ENCODE measurements around the gene PPARG.
"Not testable (repeated sequence)": the region's sequence is repeated elsewhere in the genome, so short reads cannot be mapped to it uniquely, and the experiment has no call there.

Gene PPARG

DNA sequence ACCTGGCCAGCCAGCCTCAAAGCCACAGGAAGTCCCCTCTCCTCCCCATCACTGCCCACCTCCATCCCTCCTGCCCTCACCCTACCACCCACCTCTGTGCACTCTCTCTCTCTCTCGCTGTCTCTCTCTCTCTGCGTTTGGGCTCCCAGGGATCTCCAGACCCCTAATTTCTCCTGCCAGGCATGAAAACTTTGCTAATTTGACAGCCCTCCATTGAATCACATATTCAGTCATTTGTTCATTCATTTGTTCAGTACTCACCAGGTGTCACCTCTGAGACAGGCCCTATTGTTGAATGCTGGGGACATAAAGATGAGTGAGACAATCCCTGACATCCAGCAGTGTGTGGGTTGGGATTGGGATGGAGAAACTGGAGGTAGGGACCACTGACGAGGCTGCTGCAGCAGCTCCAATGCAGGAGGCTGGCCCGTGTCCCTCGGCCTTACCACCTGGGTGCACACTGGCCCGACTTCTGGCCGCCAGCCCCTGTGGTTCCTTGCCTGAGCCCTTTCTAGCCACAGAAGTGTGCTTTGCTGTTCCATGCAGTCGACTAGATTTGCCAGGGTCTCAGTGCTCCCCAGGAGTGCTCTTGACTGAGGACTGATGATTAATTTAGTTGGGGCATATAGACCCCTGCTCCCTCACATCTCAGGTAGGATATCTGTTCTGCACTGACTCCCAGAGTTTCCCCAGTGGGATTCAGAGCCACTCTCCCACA lies 156.8 kb downstream of the PPARG start:
- DNase-seq, result no peak

DNA sequence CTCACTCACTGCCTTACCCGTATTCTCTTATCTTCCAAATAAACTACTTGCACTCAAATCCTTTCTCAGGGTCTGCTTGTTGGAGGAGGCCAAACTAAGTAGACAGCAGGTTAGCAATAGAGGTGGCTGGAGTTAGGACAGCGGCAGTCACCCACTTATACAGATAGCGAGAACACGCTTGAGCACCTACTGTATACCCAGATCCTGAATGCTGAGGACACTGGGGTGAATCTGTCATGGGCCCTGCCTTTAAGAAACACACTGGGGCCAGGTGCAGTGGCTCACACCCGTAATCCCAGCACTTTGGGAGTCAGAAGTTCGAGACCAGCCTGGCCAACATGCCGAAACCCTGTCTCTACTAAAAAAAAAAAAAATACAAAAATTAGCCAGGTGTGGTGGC lies 157.4 kb downstream of the PPARG start:
- DNase-seq, result no peak

DNA sequence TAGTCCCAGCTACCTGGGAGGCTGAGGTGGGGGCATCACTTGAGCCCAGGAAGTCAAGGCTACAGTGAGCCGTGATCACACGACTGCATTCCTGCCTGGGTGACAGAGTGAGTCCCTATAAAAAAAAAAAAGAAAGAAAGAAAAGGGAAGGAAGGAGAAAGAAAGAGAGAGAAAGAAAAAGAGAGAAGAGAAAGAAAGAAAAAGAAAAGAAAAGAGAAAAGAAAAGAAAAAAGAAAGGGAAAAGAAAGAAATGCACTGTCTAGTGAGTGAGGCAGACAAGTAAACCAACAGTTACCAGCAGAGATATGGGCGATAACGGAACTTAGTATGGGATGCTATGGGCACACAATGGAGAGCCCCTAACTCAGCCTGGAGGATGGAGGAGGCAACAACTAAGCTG lies 158.2 kb downstream of the PPARG start:
- no peak for DNase-seq

DNA sequence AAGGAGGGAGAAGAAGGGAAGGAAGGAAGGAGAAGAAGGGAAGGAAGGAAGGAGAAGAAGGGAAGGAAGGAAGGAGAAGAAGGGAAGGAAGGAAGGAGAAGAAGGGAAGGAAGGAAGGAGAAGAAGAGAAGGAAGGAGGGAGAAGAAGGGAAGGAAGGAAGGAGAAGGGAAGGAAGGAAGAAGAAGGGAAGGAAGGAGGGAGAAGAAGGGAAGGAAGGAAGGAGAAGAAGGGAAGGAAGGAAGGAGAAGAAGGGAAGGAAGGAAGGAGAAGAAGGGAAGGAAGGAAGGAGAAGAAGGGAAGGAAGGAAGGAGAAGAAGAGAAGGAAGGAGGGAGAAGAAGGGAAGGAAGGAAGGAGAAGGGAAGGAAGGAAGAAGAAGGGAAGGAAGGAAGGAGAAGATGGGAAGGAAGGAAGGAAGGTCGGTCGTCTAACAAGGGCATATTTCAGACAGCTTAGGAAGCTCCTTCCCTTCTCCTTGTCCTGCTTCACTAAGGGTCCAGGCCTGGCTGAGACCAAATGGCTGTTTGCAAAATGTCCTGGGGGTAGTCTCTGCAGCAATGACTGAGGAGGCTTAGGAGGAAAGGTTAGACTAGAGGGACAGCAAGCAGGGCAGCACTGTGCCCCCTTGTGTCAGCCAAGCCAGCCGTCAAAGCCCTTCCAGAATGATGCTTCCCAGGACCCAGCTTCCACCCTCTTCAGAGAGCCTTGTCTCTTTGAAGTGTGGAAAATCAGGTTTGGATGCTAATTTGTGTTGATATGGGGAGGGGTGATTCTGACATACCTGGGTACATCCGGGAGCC lies 159.7 kb downstream of the PPARG start:
- DNase-seq, result not testable (repeated sequence)

DNA sequence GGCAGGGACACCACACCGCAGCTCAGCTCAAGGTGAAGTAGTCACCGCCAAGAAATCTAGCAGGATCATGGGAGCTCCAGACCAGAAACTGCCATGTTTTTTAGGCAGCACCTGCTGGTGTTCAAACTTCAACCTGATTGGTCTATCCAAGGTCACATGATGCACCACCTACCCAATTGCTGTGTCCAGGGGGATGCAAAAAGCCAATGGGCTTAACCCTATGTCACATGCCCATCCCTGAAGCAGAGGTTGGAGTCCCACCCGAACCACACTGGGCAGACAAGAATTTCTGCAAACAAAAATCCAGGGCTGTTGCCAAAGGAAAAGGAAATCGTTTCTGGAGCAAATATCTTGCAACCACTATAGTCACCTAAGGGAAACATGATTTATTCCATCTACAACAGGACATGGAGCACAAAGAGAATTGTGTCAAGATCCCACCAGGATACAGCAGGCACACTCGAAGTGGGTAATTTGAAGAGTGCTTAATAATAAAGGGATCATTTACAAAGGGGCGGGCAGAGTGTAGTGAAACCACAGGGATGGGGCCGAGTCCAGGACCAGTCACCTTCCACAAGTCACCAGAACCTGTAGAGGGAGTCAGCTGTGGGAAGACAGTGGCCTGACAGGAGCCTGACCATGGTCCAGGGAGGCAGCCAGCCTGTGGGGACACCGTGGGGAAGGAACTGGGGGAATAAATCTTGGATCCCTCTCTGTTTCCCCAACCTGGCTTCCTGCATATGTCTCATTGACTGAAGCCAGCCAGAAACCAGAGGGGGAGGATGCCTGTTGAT lies 161.2 kb downstream of the PPARG start:
- no peak for DNase-seq

DNA sequence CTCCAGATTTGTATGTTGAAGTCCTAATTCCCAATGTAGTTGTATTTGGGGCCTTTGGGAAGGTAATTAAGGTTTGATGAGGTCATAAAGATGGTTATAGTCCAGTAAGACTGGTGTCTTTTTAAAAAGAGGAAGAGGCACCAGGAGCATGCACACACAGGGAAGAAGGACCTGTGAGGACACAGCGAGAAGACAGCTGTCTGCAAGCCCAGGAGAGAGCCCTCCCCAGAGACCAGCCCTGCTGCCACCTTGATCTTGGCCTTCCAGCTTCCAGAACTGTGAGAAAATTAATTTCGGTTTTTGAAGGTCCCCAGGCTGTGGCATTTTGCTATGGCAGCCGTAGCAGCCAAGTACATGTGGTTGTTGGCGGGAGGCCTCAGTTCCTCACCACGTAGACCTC lies 162.6 kb downstream of the PPARG start:
- no peak for DNase-seq

DNA sequence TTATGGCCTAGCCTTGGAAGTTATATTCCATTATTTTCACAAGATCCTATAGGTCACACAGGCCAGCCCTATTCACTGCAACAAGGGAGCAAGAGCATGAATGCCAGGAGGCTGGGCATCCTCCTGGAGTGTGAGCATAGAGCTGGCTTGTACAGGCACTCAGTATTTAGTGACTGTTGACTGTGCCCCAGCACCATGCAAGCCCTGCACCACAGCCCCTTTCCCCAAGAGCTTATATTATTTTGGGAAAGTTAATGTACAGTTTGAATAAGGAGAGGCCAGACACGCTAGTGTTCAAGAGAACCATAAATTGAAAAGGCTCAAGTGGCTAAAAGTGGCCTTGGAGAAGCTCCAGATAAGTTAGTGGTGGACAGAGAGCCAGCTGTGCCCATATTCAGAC lies 163.1 kb downstream of the PPARG start:
- DNase-seq, result no peak

DNA sequence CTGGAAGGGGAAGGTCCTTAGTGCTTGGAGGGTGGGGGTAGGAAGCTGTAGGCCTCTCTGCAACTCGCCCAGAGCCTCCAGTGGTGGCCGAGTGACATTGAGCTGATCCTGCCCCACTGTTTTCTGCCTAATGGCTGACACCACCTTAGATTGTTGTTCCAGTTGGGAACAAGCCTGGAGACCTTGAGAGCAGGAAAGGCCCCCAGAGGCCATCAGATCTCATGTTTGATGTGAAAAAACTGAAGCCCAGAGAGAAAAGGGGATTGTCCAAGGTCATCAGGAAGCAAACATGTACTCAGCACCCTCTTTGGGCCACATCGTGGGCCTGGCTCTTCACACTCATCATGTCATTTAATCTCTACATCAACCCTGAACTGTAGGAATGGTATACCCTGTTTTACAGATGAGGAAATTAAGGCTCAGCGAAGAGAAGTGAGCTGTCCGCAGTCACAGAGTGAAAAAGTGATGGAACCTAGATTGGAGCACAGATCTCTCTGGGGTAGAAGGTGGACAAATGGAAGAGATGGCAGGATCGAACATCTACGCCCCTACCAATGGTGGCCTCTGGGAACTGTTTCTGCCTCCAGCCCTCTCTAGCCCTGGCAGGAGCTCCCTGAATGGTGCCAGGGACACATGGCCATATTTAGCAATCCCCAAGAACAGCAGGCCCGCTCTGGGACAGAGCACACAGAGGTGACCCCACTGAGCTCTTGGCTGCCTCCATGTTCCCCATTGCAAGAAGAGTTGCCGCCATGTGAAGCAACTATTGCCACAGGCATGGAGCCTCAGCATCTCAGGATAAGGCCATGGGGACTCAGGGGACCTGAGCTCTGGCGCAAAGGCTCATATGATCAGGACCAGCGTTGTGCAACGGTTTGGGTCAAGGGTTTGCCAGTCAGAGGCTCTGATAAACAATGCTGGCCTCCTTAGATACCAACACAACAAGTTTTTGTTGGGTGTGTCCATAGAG lies 163.8 kb downstream of the PPARG start:
- DNase-seq, result no peak

DNA sequence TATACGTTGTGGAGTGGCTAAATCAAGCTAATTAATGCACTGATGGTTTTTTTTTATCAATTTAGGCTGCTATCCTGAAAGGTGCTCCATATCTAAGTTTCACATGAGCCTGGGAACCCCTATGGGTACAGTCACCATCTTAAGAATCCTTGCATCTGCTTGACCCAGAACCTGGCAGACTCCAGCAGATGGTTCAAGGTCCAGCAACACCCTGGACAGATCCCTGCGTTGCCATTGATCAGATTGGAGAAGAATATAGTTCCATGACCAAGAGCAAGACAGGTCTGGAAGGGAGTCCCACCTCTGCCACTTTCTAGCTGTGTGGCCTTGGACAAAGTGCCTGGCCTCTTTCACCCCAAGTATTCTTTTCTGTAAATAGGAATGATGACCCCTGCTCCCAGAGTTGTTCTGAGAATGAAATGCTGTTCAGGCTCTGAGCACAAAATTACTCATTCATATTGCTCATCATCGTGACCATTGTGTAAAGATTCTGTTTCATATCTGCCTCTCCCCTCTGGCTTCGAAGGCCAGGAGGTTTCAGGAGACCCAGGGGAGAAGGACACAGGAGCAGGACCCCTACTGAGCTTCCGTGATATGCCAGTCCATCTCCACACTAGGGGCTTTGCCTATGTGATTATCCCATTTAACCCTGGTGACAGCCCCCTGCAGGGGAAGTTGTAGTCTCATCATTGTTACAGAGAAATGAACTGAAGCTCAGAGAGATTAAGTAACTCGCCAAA lies 165.4 kb downstream of the PPARG start:
- no peak for DNase-seq

DNA sequence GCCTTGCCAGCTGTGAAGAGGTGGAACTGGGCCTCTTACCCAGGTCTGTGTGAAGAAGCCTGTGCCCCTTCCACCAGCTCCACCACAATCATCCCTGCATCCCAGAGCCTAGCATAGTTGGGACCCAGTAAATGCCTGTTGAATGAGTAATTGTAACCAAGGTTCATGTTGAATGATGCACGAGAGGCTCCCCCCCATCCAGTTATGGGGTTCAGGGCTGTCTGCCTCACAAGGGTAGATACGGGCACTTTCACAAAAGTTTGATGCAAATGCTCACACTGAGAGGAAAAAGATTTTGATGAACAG lies 165.9 kb downstream of the PPARG start:
- DNase-seq, result no peak

DNA sequence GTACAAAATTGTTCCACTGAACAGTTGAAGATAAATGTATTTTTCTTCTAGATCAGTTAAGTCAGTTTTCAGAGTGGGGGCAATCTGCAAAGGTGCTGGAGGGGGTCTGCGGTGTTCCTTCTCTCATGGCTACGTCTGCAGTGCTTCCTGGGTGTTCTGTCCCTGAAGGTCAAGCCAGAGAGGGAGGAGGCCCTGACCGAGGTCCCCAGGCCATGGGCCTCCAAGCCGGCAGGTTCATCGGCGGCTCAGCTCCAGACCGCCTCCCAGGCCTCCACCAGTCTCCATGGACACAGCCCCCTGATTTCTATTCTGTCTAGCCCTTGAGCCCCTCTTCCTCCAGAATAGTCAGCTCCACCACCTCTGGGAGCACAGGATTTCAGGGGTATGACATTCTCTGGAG lies 166.9 kb downstream of the PPARG start:
- no peak for DNase-seq

DNA sequence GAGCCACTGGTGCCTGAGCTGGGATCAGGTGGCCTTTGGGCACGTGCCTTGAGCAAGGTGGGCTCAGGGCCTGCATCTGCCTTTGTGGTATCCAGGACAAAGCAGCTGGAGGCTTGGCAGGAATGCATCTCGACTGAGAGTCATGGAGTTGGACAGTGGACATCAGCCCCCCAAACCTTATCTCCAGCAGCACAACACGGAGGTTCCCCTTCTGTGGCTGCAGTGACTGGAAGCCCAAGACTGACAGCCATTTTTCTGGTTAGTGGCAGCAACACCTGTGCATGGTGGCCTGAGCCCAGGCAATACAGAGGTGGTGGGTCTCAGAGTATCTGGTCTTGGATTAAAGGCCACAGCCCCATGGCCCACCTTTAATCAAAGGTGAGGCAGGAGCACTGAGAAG lies 167.6 kb downstream of the PPARG start:
- no peak for DNase-seq

DNA sequence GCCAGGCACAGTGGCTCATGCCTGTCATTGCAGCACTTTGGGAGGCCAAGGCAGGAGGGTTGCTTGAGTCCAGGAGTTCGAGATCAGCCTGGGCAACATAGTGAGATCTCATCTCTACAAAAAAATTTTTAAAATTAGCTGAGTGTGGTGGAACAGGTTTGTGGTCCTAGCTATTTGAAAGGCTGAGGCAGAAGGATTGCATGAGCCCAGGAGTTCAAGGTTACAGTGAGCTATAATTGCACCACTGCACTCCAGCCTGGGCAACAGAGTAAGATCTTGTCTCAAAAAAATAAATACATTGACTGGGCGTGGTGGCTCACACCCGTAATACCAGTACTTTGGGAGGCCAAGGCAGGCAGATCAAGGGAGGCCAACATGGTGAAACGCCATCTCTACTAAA lies 168.5 kb downstream of the PPARG start:
- DNase-seq, result not testable (repeated sequence)

DNA sequence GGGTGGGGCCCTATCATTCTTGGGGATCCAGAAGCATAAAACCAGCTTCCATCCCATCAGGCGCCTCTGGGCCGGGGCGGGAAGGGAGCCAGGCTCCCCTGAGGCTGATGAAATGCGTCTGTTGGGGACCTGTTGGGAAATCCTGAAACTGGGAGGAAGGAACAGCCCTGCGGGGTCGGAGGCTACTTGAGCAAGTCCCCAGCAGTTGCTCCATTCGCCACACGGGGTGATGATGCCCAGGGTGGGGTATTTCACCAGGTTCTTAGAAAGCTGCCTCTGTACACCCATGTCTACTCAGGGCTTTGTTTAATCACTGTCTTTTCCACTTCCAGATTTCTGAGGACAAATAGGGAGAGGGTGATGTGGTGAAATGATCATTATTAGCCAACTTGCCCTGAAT lies 170.0 kb downstream of the PPARG start:
- DNase-seq, result no peak

DNA sequence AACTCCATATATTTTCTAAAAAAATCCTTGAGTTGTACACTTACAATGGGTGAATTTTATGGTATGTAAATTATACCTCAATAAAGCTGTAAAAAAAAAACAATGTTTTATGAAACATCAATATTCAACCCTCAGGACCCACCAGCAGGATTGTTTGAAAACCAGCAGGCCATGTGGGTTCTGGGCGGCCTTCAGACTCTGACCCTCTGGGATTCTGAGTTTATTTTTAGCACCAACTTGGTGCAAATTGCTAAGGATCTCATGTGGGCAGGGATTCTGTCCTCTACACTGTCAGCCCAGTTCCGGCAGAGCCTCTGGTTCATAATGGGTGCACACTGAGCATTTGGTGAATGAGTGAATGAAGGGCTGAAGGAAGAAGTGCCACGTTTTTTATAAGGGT lies 171.3 kb downstream of the PPARG start:
- DNase-seq, result no peak

DNA sequence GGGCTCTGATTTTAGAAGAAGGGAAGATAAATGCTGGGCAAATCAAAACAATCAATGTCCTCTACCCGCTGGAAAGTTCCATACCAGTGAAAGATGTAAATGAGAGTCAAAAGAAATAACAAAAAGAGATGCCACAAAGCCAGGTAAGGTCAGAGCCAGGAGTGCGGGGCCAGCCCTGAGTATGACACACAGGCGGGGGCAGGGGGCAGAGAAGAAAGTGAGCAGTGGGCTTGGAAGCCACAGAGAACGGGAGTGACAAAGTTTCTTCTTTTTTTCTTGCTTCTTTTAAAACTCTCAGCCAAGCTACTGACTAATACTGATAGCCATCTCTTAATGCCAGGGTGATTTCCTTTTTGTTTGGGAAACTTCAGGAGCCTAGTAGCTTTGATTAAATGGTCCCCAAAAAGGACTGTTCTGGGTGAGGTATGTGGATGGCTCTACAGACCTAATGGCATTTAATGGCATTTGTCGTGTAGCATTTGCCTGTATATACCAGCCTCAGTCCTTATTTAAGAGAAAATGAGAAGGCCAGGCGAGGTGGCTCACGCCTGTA lies 172.3 kb downstream of the PPARG start:
- no peak for DNase-seq

DNA sequence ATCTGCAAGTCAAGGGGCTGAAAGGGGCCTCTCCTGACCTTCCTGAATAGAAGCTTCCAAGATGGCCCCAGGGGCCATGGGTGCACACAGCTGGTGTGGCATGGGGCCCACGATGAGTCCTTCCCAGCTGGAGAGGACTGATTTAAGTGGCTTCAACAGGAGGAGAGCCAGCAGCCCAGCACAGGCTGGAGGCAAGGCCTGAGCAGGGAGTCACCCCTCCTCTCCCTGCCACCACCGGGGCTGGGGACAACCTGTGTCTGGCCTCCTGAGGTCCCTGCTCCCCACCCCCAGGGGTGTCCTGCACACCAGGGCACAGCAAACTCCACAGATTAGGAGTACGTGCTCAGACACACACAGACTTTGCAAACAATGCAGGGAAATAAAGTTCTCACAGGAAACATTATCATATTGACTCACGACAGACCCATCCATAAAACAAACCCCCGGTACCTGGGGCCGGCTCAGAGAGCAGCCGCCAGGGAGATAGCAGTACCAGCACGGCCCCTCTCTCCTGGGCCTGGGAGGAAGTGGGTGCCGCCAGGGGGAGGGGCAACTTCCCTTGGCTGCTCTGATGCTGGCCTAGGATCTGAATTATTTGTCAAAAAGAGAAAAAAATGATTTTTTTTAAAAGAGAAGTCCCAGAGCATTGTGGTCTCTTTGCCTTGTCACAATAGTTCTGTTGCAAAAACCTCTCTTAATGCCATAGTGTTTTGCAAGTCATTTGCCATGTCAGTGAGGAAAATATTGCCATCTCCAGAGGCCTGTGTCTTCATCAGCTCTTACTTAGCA lies 173.5 kb downstream of the PPARG start:
- DNase-seq, result no peak

DNA sequence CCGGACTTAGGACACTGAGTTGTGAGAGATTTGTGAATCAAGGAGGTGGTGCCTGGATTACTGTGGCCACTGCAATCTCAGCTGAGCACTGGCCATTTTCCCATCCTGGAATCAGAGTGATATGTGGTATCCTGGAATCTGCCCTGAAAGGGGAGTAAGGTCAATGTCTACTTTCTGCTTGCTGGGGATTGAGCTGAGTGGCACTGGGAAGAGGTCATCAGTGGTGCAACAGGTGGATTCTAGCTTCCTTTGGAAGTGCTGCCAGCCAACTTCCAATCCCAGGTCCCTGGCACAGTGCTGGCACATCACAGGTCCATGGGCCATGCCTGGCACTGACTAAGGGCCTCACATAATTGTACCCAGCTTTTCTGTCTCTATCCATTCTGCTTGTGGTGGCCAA lies 174.8 kb downstream of the PPARG start:
- no peak for DNase-seq

DNA sequence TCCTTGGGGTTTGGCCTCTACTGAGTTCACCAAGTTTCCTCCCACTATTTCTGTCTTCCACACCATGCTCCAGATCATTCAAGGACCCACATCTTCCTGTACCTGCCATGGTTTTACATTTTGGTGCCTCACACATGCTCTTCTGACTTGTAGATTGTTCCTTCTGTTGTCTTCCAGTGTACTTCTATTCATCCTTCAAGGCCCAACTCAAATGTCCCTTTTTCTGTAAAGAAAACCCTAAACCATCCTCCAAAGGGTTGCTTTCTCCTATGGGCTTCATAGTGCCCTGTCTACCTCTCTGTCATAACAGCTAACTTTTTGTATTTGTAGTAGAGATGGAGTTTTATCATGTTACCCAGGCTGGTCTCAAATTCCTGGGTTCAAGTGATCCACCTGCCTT lies 175.3 kb downstream of the PPARG start:
- DNase-seq, result no peak

DNA sequence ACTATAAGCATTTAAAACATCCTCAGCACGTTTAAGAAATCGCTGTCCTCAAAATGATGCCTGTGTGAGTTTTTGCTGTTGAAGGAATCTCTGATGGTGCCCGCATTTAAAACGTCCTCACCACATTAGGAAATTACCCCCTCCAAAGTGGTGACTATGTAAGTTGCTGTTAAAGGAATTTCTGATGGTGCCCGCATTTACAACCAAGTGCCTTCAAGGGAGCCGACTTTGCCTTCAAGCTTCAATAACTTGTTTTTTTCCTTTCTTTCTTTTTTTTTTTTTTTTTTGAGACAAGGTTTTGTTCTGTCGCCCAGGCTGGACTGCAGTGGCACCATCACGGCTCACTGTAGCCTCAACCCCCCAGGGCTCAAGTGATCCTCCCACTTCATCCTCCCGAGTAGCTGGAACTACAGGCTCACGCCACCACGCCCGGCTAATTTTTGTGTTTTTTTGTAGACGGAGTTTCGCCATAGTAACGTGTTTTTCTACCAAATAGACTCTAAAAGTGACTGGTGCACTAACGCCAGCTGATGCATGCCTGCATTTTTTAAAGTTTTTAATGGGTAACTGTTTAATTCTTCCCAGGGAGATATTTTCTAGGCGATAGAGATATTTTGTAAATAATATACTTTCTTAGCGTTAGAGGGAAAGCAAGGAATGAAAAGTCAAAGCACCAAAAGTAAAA lies 176.4 kb downstream of the PPARG start:
- no peak for DNase-seq
